PC-9 (cell line): ENCODE results near the gene PTH1R.

Experiments used
- EZH2 ChIP-seq: fragments of 200-600 bp; sonication (generic); IDR thresholded peaks from 2 replicates; pipeline ENCODE4 v1.8.0; 2017; ENCODE audit warnings: antibody characterized with exemption, low read depth
- TF ChIP-seq, protein P1 (sequence below): fragments of 200-600 bp; sonication (generic); conservative IDR thresholded peaks from 2 replicates; pipeline ENCODE4 v1.6.1; 2017; ENCODE audit warnings: mixed run types, antibody characterized with exemption, mild to moderate bottlenecking, moderate library complexity

DNA sequence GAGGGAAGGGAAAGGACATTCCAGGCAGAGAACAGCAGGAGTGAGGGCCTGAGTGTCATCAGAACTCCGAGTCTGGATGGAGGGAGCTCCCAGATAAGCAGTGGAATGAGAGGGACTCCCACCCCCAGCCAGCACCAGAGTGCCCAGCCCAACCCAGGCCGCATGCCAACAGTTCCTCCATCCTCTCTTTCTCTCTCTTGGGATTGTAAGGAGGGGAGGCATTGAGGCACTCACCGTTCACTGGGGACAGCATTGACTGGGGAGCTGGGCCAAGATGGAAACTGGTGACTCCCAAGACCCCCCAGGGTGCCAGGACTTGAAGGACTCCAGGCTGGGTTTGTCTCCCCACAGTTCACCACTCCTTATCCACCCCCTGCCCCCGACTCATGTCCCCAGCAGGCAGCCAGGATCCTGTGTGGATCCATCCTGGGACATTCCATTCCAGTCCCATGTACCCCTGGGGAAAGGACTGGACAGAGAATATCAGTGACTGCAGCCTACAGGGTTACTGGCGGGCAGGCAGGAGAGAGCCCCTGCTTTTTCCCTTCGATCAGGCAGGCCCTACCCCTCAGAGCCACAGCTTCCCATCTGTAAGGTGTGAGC is 15.7 kb downstream of the PTH1R start:
- TF ChIP-seq, protein P1, sequence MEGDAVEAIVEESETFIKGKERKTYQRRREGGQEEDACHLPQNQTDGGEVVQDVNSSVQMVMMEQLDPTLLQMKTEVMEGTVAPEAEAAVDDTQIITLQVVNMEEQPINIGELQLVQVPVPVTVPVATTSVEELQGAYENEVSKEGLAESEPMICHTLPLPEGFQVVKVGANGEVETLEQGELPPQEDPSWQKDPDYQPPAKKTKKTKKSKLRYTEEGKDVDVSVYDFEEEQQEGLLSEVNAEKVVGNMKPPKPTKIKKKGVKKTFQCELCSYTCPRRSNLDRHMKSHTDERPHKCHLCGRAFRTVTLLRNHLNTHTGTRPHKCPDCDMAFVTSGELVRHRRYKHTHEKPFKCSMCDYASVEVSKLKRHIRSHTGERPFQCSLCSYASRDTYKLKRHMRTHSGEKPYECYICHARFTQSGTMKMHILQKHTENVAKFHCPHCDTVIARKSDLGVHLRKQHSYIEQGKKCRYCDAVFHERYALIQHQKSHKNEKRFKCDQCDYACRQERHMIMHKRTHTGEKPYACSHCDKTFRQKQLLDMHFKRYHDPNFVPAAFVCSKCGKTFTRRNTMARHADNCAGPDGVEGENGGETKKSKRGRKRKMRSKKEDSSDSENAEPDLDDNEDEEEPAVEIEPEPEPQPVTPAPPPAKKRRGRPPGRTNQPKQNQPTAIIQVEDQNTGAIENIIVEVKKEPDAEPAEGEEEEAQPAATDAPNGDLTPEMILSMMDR: no peak
- no peak for TF ChIP-seq EZH2
